Suprapubic skin (tissue), 3 donors: ENCODE data around the gene EXD3.

Source experiments
- CTCF ChIP-seq, 2 donors: fragments of 200-600 bp in 1 of 2; fragments of 450-650 bp in 1 of 2; sonication (generic) in 1 of 2; IDR thresholded peaks; one replicate each; pipeline ENCODE4 v1.5.1; 2016 to 2019; ENCODE audit warnings: antibody characterized with exemption in 2 of 2, mild to moderate bottlenecking in 1 of 2, moderate library complexity in 1 of 2
- EP300 ChIP-seq: sonication (generic); formaldehyde crosslinking; IDR thresholded peaks from one replicate; pipeline ENCODE4 v1.6.1; 2017; ENCODE audit warnings: antibody characterized with exemption

GRCh38 chr9:137373611-137373980 is 49.4 kb downstream of the EXD3 start:
- TF ChIP-seq CTCF (IDR thresholded peaks at IDR 0.05) (no peak), EP300 (no peak)
